ENCODE measurements around the gene RRP1B. TPM values are rescaled to one million over a fixed set of nuclear protein-coding genes. Genes with fewer than 3 reads are reported as not detected.

RRP1B gene
- total RNA-seq, 4 donors from 2014 or later: 17.4 to 22.0 (median 20.8) TPM

DNA sequence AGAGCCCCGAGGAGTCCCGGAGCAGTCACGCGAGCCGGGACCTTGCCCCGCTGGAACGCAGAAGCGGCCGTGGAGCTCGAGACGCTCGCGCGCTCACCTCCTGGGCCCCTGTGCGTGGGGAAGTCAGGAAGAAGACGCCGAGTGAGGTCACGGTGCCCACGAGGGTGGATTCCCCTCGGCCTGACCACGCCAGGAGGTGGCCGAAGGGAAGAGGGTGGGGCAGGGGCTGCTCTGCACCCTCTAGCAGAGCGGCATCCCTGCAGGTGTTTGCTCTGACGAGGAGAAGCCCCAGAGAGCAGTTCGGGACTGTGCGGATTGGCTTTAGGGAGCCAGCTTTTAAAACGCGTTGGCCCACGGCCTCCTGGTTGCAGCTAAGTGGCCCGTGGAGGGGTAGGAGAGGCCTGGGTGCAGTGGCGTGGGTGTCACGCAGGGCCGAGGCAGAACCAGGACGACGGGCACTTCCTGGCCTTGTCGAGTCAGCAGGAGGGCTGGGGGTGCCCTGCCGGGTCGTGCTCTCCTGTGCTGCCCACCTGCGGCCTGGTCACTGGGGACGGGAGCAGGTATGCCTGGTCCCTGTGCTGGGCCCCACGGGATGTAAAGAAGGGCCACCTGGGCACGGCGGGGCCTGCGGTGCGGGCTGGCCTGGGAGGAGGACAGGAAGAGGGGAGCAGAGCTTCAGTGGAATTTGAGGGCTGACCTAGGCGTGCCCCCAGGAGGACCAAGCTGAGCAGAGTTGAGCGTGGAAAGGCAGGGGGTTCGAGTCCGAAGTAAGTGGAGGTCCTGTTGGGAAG is 60.6 kb downstream of the RRP1B start:
- peaks cover 0 to 10% (median 9%) of the 10 kb centered on the region in 4 donors for H3K36me3 ChIP-seq
- peaks cover 0 to 4% (median 0%) of the 10 kb centered on the region in 4 donors for H3K27me3 ChIP-seq
- H3K9me3 ChIP-seq: no peaks in the 10 kb centered on the region
- intact Hi-C loops (cut with DNase I): loop anchor here (5.0 kb wide), 2 partner anchors 58 to 72 kb away; no protein-coding TSS in a partner anchor
- H3K27ac ChIP-seq (replicated peaks in 1 of 4): peak overlapping the region; percentile 81 to 88 (median 84)
- WGBS: 27% methylated on average over 24 of the region's 49 CpGs
- no peak for DNase-seq (ENCODE audit: extremely low spot score)
- TF ChIP-seq POLR2AphosphoS5 (IDR thresholded peaks at IDR 0.05) (no peak), POLR2A (IDR thresholded peaks at IDR 0.05; ENCODE audit: low read depth) (no peak), CTCF (IDR thresholded peaks at IDR 0.05) (no peak), EP300 (IDR thresholded peaks at IDR 0.05) (no peak)
- H3K4me1 ChIP-seq: peaks cover 28 to 40% (median 38%) of the 10 kb centered on the region in 4 donors
- peak overlapping the region; percentile 84 to 95 (median 88) for H3K4me3 ChIP-seq

GRCh38 chr21:43720539-43721166 is 61.3 kb downstream of the RRP1B start:
- TF ChIP-seq POLR2A (IDR thresholded peaks at IDR 0.05; ENCODE audit: low read depth): no peak
- TF ChIP-seq EP300 (IDR thresholded peaks at IDR 0.05): no peak
- no peak for TF ChIP-seq CTCF (IDR thresholded peaks at IDR 0.05)
- no peak for TF ChIP-seq POLR2AphosphoS5 (IDR thresholded peaks at IDR 0.05)
- intact Hi-C loops (cut with DNase I): no loop called here
- DNase-seq (ENCODE audit: extremely low spot score): no peak
- Histone ChIP-seq H3K4me3 (peak overlapping the region; percentile 84 to 95 (median 88)), H3K27ac (replicated peaks in 1 of 4) (peak overlapping the region in 1 of 4 donors; percentile 82), H3K36me3 (peaks cover 0 to 10% (median 9%) of the 10 kb centered on the region in 4 donors), H3K27me3 (peaks cover 0 to 4% (median 0%) of the 10 kb centered on the region in 4 donors), H3K4me1 (peaks cover 33 to 47% (median 45%) of the 10 kb centered on the region in 4 donors), H3K9me3 (no peaks in the 10 kb centered on the region)
- 93% methylated on average over 10 of the region's 16 CpGs for WGBS

GRCh38 chr21:43721206-43721605 is 61.8 kb downstream of the RRP1B start:
- DNase-seq (ENCODE audit: extremely low spot score): no peak
- Histone ChIP-seq H3K27me3 (peaks cover 0 to 4% (median 0%) of the 10 kb centered on the region in 4 donors), H3K4me3 (peak overlapping the region in 3 of 4 donors; percentile 84 to 95 (median 93)), H3K36me3 (peaks cover 0 to 10% (median 9%) of the 10 kb centered on the region in 4 donors), H3K27ac (replicated peaks in 1 of 4) (peak overlapping the region in 1 of 4 donors; percentile 1), H3K4me1 (peaks cover 39 to 52% (median 51%) of the 10 kb centered on the region in 4 donors), H3K9me3 (no peaks in the 10 kb centered on the region)
- intact Hi-C loops (cut with DNase I): no loop called here
- TF ChIP-seq CTCF (IDR thresholded peaks at IDR 0.05) (no peak), POLR2A (IDR thresholded peaks at IDR 0.05; ENCODE audit: low read depth) (no peak), EP300 (IDR thresholded peaks at IDR 0.05) (no peak), POLR2AphosphoS5 (IDR thresholded peaks at IDR 0.05) (no peak)
- 100% methylated on average over 2 of the region's 4 CpGs for WGBS

- Histone ChIP-seq H3K27me3 (peaks cover 0 to 4% (median 0%) of the 10 kb centered on the region in 4 donors), H3K27ac (replicated peaks in 1 of 4) (no peak overlapping the region), H3K36me3 (peaks cover 0 to 10% (median 9%) of the 10 kb centered on the region in 4 donors), H3K9me3 (no peaks in the 10 kb centered on the region), H3K4me1 (peaks cover 46 to 60% (median 58%) of the 10 kb centered on the region in 4 donors), H3K4me3 (no peak overlapping the region)
- TF ChIP-seq POLR2A (IDR thresholded peaks at IDR 0.05; ENCODE audit: low read depth) (no peak), EP300 (IDR thresholded peaks at IDR 0.05) (no peak), CTCF (IDR thresholded peaks at IDR 0.05) (no peak), POLR2AphosphoS5 (IDR thresholded peaks at IDR 0.05) (no peak)
- intact Hi-C loops (cut with DNase I): no loop called here
- DNase-seq (ENCODE audit: extremely low spot score): no peak
- 81% methylated on average over 3 of the region's 3 CpGs for WGBS
These were observed 62.6 kb downstream of the RRP1B start for GRCh38 chr21:43721939-43722338.
